HG03575 (cell line): ENCODE results near the gene SNX9.

ENCODE experiments used
- ATAC-seq: cut with Tn5 transposase; IDR thresholded peaks from one replicate; pipeline ENCODE4 v1.9.1; 2021; ENCODE audit not compliant: unreplicated experiment, insufficient number of reproducible peaks, low FRiP score; ENCODE audit errors: extremely low read depth

SNX9 gene

DNA sequence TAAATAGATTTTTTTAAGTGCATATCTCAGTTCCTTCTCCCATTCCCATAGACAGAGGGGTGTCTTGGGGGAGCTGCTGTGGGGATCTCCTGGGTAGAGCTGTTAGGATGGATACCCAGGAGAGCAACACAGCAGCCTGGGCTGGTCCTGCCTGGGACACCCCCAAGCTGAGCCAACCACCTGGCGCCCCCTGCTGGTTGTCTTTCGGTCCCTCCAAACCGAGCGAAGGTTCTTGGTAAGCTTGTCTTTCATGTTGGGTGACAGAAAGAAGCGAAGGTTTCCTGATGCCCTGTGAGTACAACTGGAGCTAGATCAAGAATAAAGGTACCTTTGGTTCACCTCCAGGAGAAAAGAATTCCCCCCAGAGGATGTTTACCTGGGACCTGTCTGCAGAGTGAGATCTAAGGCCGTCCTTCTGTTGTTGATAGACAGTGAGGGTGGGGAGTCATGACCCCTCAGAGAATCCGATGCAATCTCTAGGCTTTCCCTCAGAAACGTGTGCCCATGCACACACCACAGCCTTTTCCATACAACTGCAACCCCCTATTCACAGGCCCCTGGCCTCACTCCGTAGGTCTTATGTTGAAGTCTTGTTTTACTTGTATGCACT is 50.8 kb downstream of the SNX9 start:
- ATAC-seq, result no peak

- ATAC-seq, result no peak
These were observed 54.1 kb downstream of the SNX9 start for GRCh38 chr6:157877149-157877548.

DNA sequence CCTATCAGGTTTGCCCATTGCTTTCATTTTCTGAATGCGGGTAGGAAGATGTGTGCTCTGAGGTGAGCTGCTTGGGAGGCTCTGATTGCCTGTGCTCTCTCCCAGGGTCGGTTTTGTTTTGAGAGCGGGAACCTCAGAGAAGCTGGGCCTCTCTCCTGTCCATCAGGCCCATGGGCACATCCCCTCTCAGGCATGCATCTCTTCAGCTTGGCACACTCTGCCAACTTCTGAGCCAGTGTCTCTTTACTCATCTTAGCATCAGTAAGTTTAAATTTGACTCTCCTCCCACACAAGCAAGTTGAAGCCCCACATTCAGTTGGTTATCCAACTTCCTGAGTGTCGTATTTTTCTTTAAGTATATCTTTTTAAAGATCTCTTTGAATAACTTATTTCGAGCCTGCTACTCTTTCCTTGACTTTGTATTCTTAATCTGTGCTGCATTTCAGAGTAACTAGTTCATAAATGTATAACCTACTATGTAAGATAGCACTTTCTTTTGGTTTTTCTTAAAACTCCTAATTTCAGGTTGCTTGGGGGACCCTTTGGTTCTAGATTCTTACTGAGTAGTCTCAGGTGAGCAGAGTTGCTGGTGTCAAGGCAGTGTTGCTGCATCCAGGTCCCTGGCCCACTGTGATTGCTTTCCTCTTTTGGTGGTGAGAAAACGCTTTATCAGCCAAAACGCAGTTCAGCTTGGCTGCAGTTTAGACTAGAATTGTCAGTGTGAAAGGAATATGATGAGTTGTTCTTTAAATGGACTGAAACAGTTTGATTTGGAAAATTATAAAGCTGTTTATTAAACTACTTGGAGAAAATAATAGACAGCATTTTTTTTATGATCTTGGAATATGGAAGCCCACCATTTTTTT is 54.8 kb downstream of the SNX9 start:
- no peak for ATAC-seq

DNA sequence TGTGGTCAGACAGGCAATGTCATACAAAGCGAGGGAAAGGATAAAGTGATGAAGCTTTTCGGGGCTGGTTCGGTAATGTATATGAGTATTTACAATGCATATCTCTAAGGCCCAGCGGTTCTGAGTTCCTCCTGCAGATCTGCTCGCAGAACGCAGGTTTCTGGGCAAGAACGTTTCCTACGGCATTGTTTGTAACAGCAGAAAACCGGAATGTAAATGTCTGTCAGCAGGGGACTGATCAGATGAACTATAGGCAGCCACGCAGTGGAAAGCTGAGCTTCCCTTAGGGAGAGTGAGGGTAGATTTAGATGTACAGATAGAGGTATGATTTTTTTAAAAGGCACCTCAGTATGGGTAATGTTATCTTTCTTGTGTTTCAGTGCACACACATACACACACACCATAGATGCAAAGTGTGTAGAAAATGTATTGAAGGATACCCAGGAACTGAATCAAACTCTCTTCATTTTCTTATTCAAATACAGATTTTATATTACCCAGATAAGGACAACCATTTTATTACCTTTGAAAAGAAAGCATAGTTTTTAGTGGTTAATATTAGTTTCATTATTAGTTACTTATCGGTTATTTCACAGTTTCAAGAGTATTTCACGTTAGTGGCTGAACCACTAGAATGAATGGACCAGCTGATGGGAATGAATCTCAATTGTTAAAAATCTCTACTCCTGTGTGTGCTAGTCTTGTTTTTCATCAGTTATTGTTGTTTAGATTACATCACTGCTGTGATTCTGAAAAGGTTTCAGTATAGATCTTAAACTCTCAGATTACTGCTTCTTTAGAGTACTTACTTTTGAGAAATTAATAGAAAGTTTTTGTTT is 56.2 kb downstream of the SNX9 start:
- ATAC-seq, result peak; percentile 75

- ATAC-seq, result peak; percentile 10
These were observed 56.8 kb downstream of the SNX9 start for GRCh38 chr6:157879873-157880254.

DNA sequence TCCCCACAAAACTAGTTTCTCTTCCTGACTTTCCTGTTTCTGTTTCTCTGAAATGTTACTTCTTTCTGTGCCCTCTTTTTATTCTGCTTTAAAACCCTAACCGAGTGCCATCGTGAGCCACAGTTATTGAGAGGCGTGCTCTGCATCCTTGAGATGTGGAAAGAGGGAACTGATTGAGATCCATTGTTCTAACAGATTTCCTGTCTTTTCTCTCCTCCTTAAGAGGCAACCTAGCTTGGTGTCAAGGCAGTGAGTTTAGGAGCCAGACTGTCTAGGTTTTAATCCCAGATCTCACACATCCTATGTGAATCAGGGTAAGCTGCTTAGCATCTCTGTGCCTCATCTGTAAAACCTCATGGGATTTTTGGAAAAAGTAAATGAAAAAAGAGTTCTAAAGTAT is 57.5 kb downstream of the SNX9 start:
- ATAC-seq, result no peak

GRCh38 chr6:157881342-157881741 is 58.3 kb downstream of the SNX9 start:
- no peak for ATAC-seq

- no peak for ATAC-seq
These were observed 61.7 kb downstream of the SNX9 start for GRCh38 chr6:157884756-157885155.

DNA sequence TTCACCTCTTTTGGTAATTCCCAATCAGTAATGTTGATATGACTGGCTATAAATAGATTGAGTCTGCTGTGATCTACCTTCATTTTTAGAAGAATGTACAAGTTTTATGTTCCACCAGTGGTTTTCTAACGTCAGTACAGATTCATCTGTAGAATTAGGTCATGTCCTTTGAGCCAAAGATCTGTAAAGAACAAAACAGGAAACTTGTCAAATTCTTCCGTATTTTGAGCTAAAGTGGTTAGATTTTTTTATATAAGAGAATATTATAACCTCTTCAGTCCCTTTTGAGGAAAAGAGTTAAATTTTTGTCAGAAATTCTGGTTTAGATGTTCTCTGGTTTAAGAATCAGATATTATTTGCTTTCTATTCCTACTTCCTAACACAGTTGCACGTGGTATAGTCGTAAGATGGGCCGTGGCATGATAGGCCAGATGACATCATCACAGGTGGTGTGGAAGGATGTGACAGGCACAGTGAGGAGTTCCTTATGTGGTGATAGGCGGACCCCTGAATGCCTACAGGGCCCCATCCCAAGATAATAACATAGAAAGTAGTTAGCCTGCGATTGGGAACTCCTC is 62.3 kb downstream of the SNX9 start:
- no peak for ATAC-seq

- no peak for ATAC-seq
These were observed 62.8 kb downstream of the SNX9 start for GRCh38 chr6:157885876-157886275.

GRCh38 chr6:157887892-157888291 is 64.8 kb downstream of the SNX9 start:
- ATAC-seq, result no peak

- ATAC-seq, result no peak
These were observed 68.7 kb downstream of the SNX9 start for GRCh38 chr6:157891544-157892362.

- ATAC-seq, result no peak
These were observed 69.4 kb downstream of the SNX9 start for GRCh38 chr6:157892363-157892877.

GRCh38 chr6:157893238-157893637 is 70.2 kb downstream of the SNX9 start:
- ATAC-seq, result no peak

DNA sequence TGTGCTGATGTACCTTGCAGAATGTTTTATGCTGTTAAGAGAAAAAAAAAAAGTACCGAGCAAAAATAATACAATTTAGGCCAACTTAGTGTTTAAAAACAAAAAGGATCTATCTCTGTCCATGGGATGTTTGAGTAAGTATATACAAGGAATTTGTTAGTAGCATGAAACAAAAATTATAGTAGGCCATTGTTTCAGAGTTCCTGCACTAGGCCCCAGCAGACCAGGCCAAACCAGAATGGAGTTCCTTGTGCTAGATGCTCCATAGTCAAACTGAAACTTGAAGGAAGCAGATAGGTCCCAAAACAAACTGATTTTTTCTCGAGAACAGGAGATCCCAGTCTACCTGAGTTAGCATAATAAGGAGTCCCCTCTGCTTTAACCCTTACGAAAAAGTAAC is 72.5 kb downstream of the SNX9 start:
- ATAC-seq, result no peak

DNA sequence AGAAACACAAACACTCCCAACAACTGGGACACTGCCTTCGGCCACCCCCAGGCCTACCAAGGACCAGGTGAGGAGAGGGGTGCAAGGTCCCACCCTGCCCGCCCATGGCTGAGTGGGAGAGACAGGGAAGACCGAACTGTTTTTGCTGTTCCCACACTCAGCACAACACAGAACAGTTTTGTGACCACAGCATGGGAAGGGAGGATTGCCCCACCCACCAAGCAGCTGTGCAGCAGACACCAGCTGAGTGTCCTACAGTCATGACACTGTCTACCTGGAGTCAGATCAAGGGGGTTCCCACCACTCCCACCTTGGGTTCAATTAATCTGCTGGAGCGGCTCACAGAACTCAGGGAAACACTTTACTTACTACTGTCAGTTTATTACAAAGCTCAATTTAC is 73.9 kb downstream of the SNX9 start:
- no peak for ATAC-seq

DNA sequence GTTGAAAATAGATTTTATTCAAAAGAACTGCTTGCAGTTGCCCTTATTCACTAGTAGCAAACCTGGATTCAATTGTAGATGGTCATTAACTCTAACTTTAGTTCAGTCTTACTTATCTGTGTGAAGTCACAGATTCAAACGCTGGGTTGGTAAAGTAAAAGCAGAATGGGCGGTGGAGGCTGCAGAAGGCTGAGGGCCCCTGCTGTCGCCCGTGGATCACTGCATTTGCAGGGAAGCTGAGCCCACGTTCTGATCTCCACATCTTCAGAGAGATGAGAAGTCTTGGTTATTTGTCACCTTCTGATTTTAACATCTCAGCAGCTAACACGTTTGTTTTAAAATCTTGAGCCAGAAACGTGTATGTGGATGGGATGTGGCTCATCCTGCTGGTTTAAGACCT is 75.1 kb downstream of the SNX9 start:
- ATAC-seq, result no peak

DNA sequence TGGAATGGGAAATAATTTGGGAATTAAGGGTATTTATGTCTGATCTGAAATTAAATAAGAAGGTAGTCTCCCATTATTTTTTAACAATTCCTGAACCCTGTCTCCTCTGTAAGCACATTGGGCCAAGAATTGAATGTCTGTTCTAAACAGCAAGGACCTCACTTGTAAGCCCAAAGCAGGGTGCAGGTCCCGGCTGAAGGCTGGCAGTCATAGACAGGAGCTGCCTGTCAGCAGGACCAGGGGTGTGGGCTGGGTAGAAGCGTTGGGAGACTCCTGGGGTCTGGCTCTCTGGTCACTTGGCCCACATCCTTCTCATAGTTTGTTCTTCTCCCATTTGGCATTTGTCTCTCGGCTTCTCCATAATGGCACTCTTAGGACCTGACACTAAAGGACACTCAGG is 75.6 kb downstream of the SNX9 start:
- ATAC-seq, result no peak
